Suprapubic skin (tissue), 3 donors: ENCODE measurements around the gene HSPA5.

Experiments used
- EP300 ChIP-seq: sonication (generic); formaldehyde crosslinking; IDR thresholded peaks from one replicate; pipeline ENCODE4 v1.6.1; 2017; ENCODE audit warnings: antibody characterized with exemption
- TF ChIP-seq, protein P1 (sequence below), 2 donors: fragments of 200-600 bp in 1 of 2; fragments of 450-650 bp in 1 of 2; sonication (generic) in 1 of 2; IDR thresholded peaks; one replicate each; pipeline ENCODE4 v1.5.1; 2016 to 2019; ENCODE audit warnings: antibody characterized with exemption in 2 of 2, mild to moderate bottlenecking in 1 of 2, moderate library complexity in 1 of 2

DNA sequence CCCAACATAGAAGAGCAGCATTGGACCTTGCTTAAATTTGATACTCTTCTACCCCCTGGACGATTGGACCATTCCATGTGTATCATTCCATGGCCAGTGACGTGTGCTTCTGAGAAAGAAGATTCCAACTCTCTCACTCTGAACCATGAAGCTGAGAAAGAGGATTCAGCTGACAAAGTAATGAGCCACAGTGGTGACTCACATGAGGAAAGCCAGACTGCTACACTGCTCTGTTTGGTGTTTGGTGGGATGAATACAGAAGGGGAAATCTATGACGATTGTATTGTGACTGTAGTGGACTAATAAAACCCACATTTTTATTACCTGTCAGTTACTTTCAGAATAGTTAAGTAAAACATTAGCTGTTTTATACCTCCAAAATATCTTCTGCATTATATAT is 7.5 kb downstream of the HSPA5 start:
- TF ChIP-seq, protein P1, sequence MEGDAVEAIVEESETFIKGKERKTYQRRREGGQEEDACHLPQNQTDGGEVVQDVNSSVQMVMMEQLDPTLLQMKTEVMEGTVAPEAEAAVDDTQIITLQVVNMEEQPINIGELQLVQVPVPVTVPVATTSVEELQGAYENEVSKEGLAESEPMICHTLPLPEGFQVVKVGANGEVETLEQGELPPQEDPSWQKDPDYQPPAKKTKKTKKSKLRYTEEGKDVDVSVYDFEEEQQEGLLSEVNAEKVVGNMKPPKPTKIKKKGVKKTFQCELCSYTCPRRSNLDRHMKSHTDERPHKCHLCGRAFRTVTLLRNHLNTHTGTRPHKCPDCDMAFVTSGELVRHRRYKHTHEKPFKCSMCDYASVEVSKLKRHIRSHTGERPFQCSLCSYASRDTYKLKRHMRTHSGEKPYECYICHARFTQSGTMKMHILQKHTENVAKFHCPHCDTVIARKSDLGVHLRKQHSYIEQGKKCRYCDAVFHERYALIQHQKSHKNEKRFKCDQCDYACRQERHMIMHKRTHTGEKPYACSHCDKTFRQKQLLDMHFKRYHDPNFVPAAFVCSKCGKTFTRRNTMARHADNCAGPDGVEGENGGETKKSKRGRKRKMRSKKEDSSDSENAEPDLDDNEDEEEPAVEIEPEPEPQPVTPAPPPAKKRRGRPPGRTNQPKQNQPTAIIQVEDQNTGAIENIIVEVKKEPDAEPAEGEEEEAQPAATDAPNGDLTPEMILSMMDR (IDR thresholded peaks at IDR 0.05), result no peak
- no peak for TF ChIP-seq EP300
